ENCODE measurements around the gene BLOC1S2.
"Not testable (repeated sequence)": the region's sequence is repeated elsewhere in the genome, so short reads cannot be mapped to it uniquely, and the experiment has no call there.

BLOC1S2 gene

GRCh38 chr10:100303724-100304319, 17.3 kb upstream of the BLOC1S2 start:
- H4K91ac ChIP-seq (ENCODE audit: low read length) = no peak overlapping the region
- no peak overlapping the region for H2AFZ ChIP-seq (ENCODE audit: low read depth, low read length)
- no peak overlapping the region for H2BK15ac ChIP-seq (ENCODE audit: low read depth, poor library complexity, severe bottlenecking)
- peak; percentile 27 for DNase-seq
- H3K4ac ChIP-seq (ENCODE audit: low read depth in 1 of 2, low read length in 2 of 2) = no peak overlapping the region
- no peak overlapping the region for H3K14ac ChIP-seq (ENCODE audit: low read length in 2 of 2)
- H2BK5ac ChIP-seq (ENCODE audit: low read depth, low read length, poor library complexity, severe bottlenecking) = no peak overlapping the region
- H3K79me1 ChIP-seq (replicated peaks; ENCODE audit: low read length, poor library complexity, severe bottlenecking) = no peaks in the 10 kb centered on the region
- H4K8ac ChIP-seq (ENCODE audit: low read length) = no peak overlapping the region
- H3K36me3 ChIP-seq (ENCODE audit: control insufficient read depth in 1 of 2, insufficient read depth in 2 of 2, low read depth in 1 of 2, low read length in 2 of 2) = no peaks in the 10 kb centered on the region
- no peak overlapping the region for H2BK12ac ChIP-seq (ENCODE audit: low read length in 2 of 2)
- H3K27me3 ChIP-seq (ENCODE audit: control insufficient read depth in 1 of 2, insufficient read depth in 1 of 2, low read length in 2 of 2) = peaks cover 25 to 28% of the 10 kb centered on the region in 2 experiments
- H3K9ac ChIP-seq (ENCODE audit: low read length) = no peak overlapping the region
- no peak overlapping the region for H2AK5ac ChIP-seq (ENCODE audit: low read length, severe bottlenecking)
- no peaks in the 10 kb centered on the region for H3K9me3 ChIP-seq (ENCODE audit: control insufficient read depth, low read length)
- H2BK120ac ChIP-seq (ENCODE audit: low read depth, low read length) = no peak overlapping the region
- no peaks in the 10 kb centered on the region for H3K4me1 ChIP-seq (ENCODE audit: control insufficient read depth, insufficient read depth, low read depth, low read length)
- H3K27ac ChIP-seq (ENCODE audit: low read length, poor library complexity, severe bottlenecking) = no peak overlapping the region
- H3K4me2 ChIP-seq (ENCODE audit: low read length, poor library complexity, severe bottlenecking) = no peak overlapping the region
- 24% methylated on average over 2 of the region's 7 CpGs for WGBS
- no peak overlapping the region for H3K23ac ChIP-seq (ENCODE audit: low read length in 2 of 2)
- no peak overlapping the region for H3K4me3 ChIP-seq (ENCODE audit: insufficient read depth in 1 of 2, low read depth in 1 of 2, low read length in 2 of 2)
- H3K18ac ChIP-seq (ENCODE audit: low read depth in 1 of 2, low read length in 2 of 2) = no peak overlapping the region

- not testable (repeated sequence) for H3K27ac ChIP-seq (ENCODE audit: low read length, poor library complexity, severe bottlenecking); H3K4me2 ChIP-seq (ENCODE audit: low read length, poor library complexity, severe bottlenecking); H3K4me1 ChIP-seq (ENCODE audit: control insufficient read depth, insufficient read depth, low read depth, low read length); H3K14ac ChIP-seq (ENCODE audit: low read length in 2 of 2); H3K9me3 ChIP-seq (ENCODE audit: control insufficient read depth, low read length); H2BK15ac ChIP-seq (ENCODE audit: low read depth, poor library complexity, severe bottlenecking); H3K9ac ChIP-seq (ENCODE audit: low read length); H4K91ac ChIP-seq (ENCODE audit: low read length); DNase-seq; H3K36me3 ChIP-seq (ENCODE audit: control insufficient read depth in 1 of 2, insufficient read depth in 2 of 2, low read depth in 1 of 2, low read length in 2 of 2); H4K8ac ChIP-seq (ENCODE audit: low read length); H2AFZ ChIP-seq (ENCODE audit: low read depth, low read length); H2BK12ac ChIP-seq (ENCODE audit: low read length in 2 of 2); H2BK5ac ChIP-seq (ENCODE audit: low read depth, low read length, poor library complexity, severe bottlenecking); H3K79me1 ChIP-seq (replicated peaks; ENCODE audit: low read length, poor library complexity, severe bottlenecking); H2AK5ac ChIP-seq (ENCODE audit: low read length, severe bottlenecking); H3K18ac ChIP-seq (ENCODE audit: low read depth in 1 of 2, low read length in 2 of 2); H3K4ac ChIP-seq (ENCODE audit: low read depth in 1 of 2, low read length in 2 of 2); H3K23ac ChIP-seq (ENCODE audit: low read length in 2 of 2); H3K4me3 ChIP-seq (ENCODE audit: insufficient read depth in 1 of 2, low read depth in 1 of 2, low read length in 2 of 2); H2BK120ac ChIP-seq (ENCODE audit: low read depth, low read length)
- H3K27me3 ChIP-seq (ENCODE audit: control insufficient read depth in 1 of 2, insufficient read depth in 1 of 2, low read length in 2 of 2) = peaks cover 28 to 52% of the 10 kb centered on the region in 2 experiments
- WGBS = 69% methylated on average over 4 of the region's 5 CpGs
These were observed 14.6 kb upstream of the BLOC1S2 start for GRCh38 chr10:100301123-100301522.

GRCh38 chr10:100297242-100297641, 10.8 kb upstream of the BLOC1S2 start:
- H3K14ac ChIP-seq (ENCODE audit: low read length in 2 of 2) = no peak overlapping the region
- H3K4me1 ChIP-seq (ENCODE audit: control insufficient read depth, insufficient read depth, low read depth, low read length) = no peaks in the 10 kb centered on the region
- H3K4me2 ChIP-seq (ENCODE audit: low read length, poor library complexity, severe bottlenecking) = no peak overlapping the region
- H2BK120ac ChIP-seq (ENCODE audit: low read depth, low read length) = no peak overlapping the region
- H4K8ac ChIP-seq (ENCODE audit: low read length) = no peak overlapping the region
- H2AFZ ChIP-seq (ENCODE audit: low read depth, low read length) = no peak overlapping the region
- no peak overlapping the region for H2BK12ac ChIP-seq (ENCODE audit: low read length in 2 of 2)
- H4K91ac ChIP-seq (ENCODE audit: low read length) = no peak overlapping the region
- H3K79me1 ChIP-seq (replicated peaks; ENCODE audit: low read length, poor library complexity, severe bottlenecking) = no peaks in the 10 kb centered on the region
- H3K36me3 ChIP-seq (ENCODE audit: control insufficient read depth in 1 of 2, insufficient read depth in 2 of 2, low read depth in 1 of 2, low read length in 2 of 2) = no peaks in the 10 kb centered on the region
- H3K4me3 ChIP-seq (ENCODE audit: insufficient read depth in 1 of 2, low read depth in 1 of 2, low read length in 2 of 2) = no peak overlapping the region
- H3K27ac ChIP-seq (ENCODE audit: low read length, poor library complexity, severe bottlenecking) = no peak overlapping the region
- H3K27me3 ChIP-seq (ENCODE audit: control insufficient read depth in 1 of 2, insufficient read depth in 1 of 2, low read length in 2 of 2) = peaks cover 37 to 46% of the 10 kb centered on the region in 2 experiments
- H2BK15ac ChIP-seq (ENCODE audit: low read depth, poor library complexity, severe bottlenecking) = no peak overlapping the region
- H3K9ac ChIP-seq (ENCODE audit: low read length) = no peak overlapping the region
- H3K4ac ChIP-seq (ENCODE audit: low read depth in 1 of 2, low read length in 2 of 2) = no peak overlapping the region
- H3K23ac ChIP-seq (ENCODE audit: low read length in 2 of 2) = no peak overlapping the region
- no peak overlapping the region for H2AK5ac ChIP-seq (ENCODE audit: low read length, severe bottlenecking)
- H2BK5ac ChIP-seq (ENCODE audit: low read depth, low read length, poor library complexity, severe bottlenecking) = no peak overlapping the region
- 70% methylated on average over 7 of the region's 9 CpGs for WGBS
- no peak for DNase-seq
- H3K18ac ChIP-seq (ENCODE audit: low read depth in 1 of 2, low read length in 2 of 2) = no peak overlapping the region
- H3K9me3 ChIP-seq (ENCODE audit: control insufficient read depth, low read length) = no peaks in the 10 kb centered on the region

- H3K79me1 ChIP-seq (replicated peaks; ENCODE audit: low read length, poor library complexity, severe bottlenecking) = no peaks in the 10 kb centered on the region
- H2BK5ac ChIP-seq (ENCODE audit: low read depth, low read length, poor library complexity, severe bottlenecking) = no peak overlapping the region
- no peak overlapping the region for H4K91ac ChIP-seq (ENCODE audit: low read length)
- H3K4me1 ChIP-seq (ENCODE audit: control insufficient read depth, insufficient read depth, low read depth, low read length) = no peaks in the 10 kb centered on the region
- H3K4me3 ChIP-seq (ENCODE audit: insufficient read depth in 1 of 2, low read depth in 1 of 2, low read length in 2 of 2) = no peak overlapping the region
- H4K8ac ChIP-seq (ENCODE audit: low read length) = no peak overlapping the region
- H3K4ac ChIP-seq (ENCODE audit: low read depth in 1 of 2, low read length in 2 of 2) = no peak overlapping the region
- no peak overlapping the region for H3K23ac ChIP-seq (ENCODE audit: low read length in 2 of 2)
- no peak overlapping the region for H3K27ac ChIP-seq (ENCODE audit: low read length, poor library complexity, severe bottlenecking)
- no peak overlapping the region for H2BK120ac ChIP-seq (ENCODE audit: low read depth, low read length)
- H3K4me2 ChIP-seq (ENCODE audit: low read length, poor library complexity, severe bottlenecking) = no peak overlapping the region
- H2BK12ac ChIP-seq (ENCODE audit: low read length in 2 of 2) = no peak overlapping the region
- H2BK15ac ChIP-seq (ENCODE audit: low read depth, poor library complexity, severe bottlenecking) = no peak overlapping the region
- H3K18ac ChIP-seq (ENCODE audit: low read depth in 1 of 2, low read length in 2 of 2) = no peak overlapping the region
- no peak overlapping the region for H2AK5ac ChIP-seq (ENCODE audit: low read length, severe bottlenecking)
- no peak overlapping the region for H2AFZ ChIP-seq (ENCODE audit: low read depth, low read length)
- no peak overlapping the region for H3K9ac ChIP-seq (ENCODE audit: low read length)
- H3K36me3 ChIP-seq (ENCODE audit: control insufficient read depth in 1 of 2, insufficient read depth in 2 of 2, low read depth in 1 of 2, low read length in 2 of 2) = no peaks in the 10 kb centered on the region
- no peak overlapping the region for H3K14ac ChIP-seq (ENCODE audit: low read length in 2 of 2)
- DNase-seq = no peak
- peaks cover 32 to 56% of the 10 kb centered on the region in 2 experiments for H3K27me3 ChIP-seq (ENCODE audit: control insufficient read depth in 1 of 2, insufficient read depth in 1 of 2, low read length in 2 of 2)
- H3K9me3 ChIP-seq (ENCODE audit: control insufficient read depth, low read length) = no peaks in the 10 kb centered on the region
These were observed 6.6 kb upstream of the BLOC1S2 start for GRCh38 chr10:100293066-100293465.
